Measurements from ENCODE around the gene LHCGR. TPM values are rescaled to one million over a fixed set of nuclear protein-coding genes. Genes with fewer than 3 reads are reported as not detected.
"Not testable (repeated sequence)": the region's sequence is repeated elsewhere in the genome, so short reads cannot be mapped to it uniquely, and the experiment has no call there.

Gene LHCGR
- polyA plus RNA-seq, 4 donors = 0.18 to 0.29 (median 0.22) TPM

DNA sequence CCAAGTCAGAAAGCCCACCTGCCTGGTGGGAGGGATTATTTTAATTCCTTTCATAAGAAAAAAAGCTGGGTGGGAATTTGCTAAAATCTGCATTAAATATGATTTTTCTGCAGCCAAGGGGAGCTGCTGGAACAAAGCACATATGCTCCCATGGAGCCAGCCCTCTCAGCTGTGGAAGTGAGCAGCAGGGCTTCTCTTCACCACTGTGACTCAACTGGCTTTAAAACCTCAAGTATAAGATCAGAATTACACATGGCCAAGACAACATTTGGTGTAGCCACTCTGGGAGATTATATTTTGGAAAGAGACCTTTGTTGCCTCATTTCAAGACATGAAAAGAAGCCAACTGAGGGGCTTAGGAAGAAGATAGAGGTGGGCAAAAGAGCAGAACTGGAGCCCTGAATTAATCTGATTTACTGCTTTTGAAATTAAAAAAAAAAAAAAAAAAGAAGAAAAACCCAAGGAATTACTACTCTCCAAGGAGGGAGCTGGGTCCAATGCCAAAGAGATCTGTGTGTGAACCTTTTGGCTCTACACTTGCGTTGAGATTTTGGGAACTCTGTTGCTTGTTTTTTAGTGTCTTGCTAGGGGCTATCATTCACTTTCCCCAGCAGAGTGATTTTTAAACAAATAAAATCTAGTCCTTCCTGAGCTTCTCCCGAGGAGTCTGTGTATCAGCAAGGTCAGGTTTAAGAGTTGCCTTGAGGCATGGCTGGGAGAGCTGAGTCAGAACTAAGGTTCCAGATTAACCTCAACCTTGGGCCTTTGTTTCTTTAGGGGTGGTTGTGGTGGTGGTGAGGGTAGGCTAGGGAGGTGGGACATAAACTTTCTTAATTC lies 6.0 kb downstream of the LHCGR start:
- DNase-seq (ENCODE audit: low read depth in 4 of 4, low spot score in 3 of 4) = no peak

GRCh38 chr2:48747319-48747718 lies 8.2 kb downstream of the LHCGR start:
- no peak for DNase-seq (ENCODE audit: low read depth in 4 of 4, low spot score in 3 of 4)

DNA sequence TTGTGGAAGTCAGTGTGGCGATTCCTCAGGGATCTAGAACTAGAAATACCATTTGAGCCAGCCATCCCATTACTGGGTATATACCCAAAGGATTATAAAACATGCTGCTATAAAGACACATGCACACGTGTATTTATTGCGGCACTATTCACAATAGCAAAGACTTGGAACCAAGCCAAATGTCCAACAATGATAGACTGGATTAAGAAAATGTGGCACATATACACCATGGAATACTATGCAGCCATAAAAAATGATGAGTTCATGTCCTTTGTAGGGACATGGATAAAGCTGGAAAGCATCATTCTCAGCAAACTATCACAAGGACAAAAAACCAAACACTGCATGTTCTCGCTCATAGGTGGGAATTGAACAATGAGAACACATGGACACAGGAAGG lies 16.3 kb downstream of the LHCGR start:
- not testable (repeated sequence) for DNase-seq (ENCODE audit: low read depth in 4 of 4, low spot score in 3 of 4)

- no peak for DNase-seq (ENCODE audit: low read depth in 4 of 4, low spot score in 3 of 4)
These were observed 16.7 kb downstream of the LHCGR start for GRCh38 chr2:48738806-48739205.

GRCh38 chr2:48736251-48736650 lies 19.3 kb downstream of the LHCGR start:
- DNase-seq (ENCODE audit: low read depth in 4 of 4, low spot score in 3 of 4) = no peak

DNA sequence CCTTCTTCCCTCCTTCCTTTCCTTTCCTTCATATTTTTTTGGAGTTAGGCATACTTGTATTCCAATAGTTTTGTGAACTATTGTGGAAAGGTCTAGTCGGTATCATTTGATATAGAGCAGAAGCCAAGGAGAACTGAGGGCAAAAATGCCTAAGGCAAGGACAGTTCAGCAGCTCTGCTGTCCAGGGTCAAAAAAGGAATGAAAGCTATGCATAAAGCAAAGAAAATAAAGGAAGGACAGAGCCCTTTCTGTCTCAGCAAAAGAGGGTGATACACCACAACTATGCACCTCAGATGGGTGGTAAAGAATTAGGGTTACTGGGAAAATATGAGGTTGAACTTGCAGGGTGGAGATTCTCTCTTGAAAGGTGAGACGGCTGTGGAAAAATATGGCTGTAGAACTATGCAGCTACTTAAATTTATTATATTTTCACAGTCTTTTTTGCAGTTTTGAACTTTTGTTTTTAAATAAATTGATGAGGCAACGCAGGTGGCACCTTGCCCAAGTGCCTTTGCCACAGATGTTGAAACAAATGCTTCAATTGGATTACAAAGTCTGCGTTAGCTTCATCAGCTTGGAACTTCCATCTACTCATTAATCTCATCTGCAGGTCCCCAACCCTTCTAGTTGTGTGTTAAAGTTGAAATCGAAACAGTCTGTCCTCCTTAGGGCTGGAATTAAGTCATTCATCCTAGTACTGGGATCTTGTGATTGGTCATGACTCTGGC lies 20.8 kb downstream of the LHCGR start:
- DNase-seq (ENCODE audit: low read depth in 4 of 4, low spot score in 3 of 4) = no peak

GRCh38 chr2:48733067-48733503 lies 22.4 kb downstream of the LHCGR start:
- peak; percentile 51 to 71 (median 58) for DNase-seq (ENCODE audit: low read depth in 4 of 4, low spot score in 3 of 4)

DNA sequence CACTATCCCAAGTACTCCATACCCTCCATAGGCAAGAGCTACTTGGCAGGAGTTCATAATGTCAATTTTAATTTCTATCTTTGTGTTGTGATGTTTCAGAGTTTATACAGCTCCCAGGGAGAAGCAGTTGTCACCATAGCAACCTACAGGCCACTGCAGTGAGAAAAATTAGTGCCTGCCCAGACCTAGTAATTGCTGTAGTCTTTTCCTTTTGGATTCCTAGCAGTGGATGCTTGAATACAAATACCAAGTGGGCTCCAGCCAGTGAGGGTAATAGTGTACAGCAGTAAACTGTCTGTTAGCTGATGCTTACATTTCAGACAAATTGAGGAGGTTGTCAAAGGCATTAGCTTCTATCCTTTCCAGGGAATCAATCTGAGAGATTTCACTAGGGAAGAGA lies 26.7 kb downstream of the LHCGR start:
- DNase-seq (ENCODE audit: low read depth in 4 of 4, low spot score in 3 of 4) = no peak

GRCh38 chr2:48728295-48728694 lies 27.2 kb downstream of the LHCGR start:
- no peak for DNase-seq (ENCODE audit: low read depth in 4 of 4, low spot score in 3 of 4)

- no peak for DNase-seq (ENCODE audit: low read depth in 4 of 4, low spot score in 3 of 4)
These were observed 28.0 kb downstream of the LHCGR start for GRCh38 chr2:48727560-48727959.

- no peak for DNase-seq (ENCODE audit: low read depth in 4 of 4, low spot score in 3 of 4)
These were observed 29.6 kb downstream of the LHCGR start for GRCh38 chr2:48725696-48726494.

GRCh38 chr2:48724278-48724677 lies 31.2 kb downstream of the LHCGR start:
- DNase-seq (ENCODE audit: low read depth in 4 of 4, low spot score in 3 of 4) = no peak

- no peak for DNase-seq (ENCODE audit: low read depth in 4 of 4, low spot score in 3 of 4)
These were observed 32.4 kb downstream of the LHCGR start for GRCh38 chr2:48723129-48723528.

DNA sequence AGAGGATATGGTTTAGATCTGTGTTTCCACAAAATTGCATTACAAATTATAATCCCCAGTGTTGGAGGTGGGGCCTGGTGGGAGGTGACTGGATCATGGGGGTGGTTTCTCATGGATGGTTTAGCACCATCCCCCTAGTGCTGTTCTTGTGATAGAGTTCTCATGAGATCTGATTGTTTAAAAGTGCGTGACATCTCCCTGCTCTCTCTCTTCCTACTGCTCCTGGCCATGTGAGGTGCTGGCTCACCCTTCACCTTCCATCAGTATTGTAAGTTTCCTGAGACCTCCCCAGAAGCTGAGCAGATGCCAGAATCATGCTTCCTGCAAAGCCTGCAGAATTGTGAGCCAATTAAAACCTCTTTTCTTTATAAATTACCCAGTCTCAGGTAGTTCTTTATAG lies 33.1 kb downstream of the LHCGR start:
- DNase-seq (ENCODE audit: low read depth in 4 of 4, low spot score in 3 of 4) = no peak

- no peak for DNase-seq (ENCODE audit: low read depth in 4 of 4, low spot score in 3 of 4)
These were observed 34.4 kb downstream of the LHCGR start for GRCh38 chr2:48721158-48721557.

GRCh38 chr2:48719480-48720177 lies 35.9 kb downstream of the LHCGR start:
- no peak for DNase-seq (ENCODE audit: low read depth in 4 of 4, low spot score in 3 of 4)

DNA sequence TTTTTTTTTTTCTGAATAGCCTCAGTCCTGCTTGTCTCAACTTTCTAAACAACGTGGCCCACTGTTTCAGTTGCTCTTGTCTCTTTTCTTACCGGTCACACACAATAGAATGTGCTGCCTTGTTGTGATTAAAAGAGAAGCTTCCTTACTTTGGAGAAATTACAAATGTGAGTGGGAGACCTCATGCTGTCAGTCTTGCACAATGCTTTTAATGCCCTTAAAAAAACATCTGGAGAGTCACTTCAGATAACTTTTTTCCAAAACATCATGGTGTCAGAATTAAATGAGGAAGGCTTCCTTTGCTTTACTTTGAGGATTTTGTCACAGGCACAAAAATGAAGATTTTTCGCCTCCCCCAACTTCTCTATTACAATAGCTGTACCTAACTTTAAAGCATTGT lies 37.7 kb downstream of the LHCGR start:
- no peak for DNase-seq (ENCODE audit: low read depth in 4 of 4, low spot score in 3 of 4)

- DNase-seq (ENCODE audit: low read depth in 4 of 4, low spot score in 3 of 4) = no peak
These were observed 39.6 kb downstream of the LHCGR start for GRCh38 chr2:48715956-48716355.

- DNase-seq (ENCODE audit: low read depth in 4 of 4, low spot score in 3 of 4) = no peak
These were observed 40.3 kb downstream of the LHCGR start for GRCh38 chr2:48715042-48715899.

- no peak for DNase-seq (ENCODE audit: low read depth in 4 of 4, low spot score in 3 of 4)
These were observed 41.3 kb downstream of the LHCGR start for GRCh38 chr2:48714245-48714644.
